GM19238 (cell line): ENCODE results near the gene SIL1.
"Not testable (repeated sequence)": the region's sequence is repeated elsewhere in the genome, so short reads cannot be mapped to it uniquely, and the experiment has no call there.

Source experiments
- DNase-seq: peaks from one replicate; pipeline ENCODE4 v3.0.0; 2011; ENCODE audit warnings: low spot score; ENCODE audit not compliant: insufficient read length

SIL1 gene

DNA sequence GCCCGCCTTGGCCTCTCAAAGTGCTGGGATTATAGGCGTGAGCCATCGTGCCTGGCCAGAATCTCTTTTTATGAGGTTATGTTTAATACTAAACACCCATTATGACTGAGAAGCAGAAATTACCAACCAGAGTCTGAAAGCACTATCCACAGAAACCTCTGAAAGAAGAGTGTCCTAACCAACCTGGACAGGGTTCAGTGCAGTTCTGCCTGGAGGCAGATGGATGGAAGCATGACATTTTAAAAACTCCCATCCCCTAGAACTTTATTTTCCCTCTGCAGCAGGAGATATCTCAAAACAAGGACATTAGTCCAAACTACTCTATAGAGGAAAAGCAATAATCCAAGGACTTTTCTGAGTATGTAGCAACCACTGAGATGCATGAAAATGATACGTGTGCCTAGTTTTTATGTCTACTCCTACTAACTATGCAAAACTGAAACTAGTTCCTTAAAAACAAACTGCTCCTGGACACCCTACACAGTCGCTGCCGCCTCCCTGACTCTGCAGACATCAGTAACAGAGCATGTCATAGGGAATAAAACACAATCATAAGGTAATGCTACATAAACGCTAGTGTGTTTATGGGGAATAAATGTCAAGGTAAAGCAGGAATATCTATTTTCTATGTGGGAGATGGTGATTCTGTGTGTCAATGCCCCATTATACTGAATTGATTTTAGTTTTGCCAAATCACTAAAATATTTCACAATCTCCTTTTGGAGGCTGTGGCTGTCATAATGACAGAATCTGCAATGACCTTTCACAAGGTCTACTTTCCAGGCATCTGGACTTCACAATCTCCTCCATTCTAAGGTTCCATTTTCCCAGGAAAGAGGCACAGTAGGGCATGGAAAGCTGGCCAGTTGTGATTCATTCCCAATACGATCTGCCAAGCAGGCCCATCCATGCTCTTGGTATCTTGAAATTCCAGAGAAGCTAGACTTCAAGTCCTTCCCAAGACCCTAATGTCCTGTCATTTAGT, 122.8 kb downstream of the SIL1 start:
- DNase-seq, result no peak

- not testable (repeated sequence) for DNase-seq
Observed at GRCh38 chr5:139073956-139074355, 124.2 kb downstream of the SIL1 start.

DNA sequence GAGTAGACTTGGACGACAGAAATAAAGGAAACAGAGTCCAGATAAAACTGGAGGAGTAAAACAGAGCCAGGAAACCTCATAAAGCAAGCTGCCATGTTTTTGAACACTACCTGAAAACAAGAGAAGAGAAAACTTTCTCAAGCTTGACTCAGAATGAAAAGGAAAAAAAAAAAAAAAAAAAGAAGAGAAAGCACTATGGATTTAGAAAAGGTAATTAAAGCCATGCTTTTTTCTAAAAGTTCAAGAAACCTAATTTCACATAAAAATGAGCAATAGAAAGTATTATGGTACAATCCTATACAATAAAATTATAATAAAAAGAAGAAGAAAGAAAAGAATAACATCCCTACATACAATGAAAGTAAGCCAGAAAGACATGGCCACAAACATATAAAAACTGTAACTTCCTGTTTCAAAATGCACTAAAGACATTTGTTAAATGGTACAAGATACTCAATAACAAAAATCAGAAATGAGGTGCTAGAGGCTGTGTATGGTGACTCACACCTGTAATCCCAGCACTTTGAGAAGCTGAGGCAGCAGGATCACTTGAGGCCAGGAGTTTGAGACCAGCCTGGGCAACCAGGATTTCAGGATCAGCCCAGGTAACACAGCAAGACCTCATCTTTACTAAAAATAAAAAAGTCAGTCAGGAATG, 129.5 kb downstream of the SIL1 start:
- no peak for DNase-seq

- no peak for DNase-seq
Observed at GRCh38 chr5:139068060-139068459, 130.1 kb downstream of the SIL1 start.

- DNase-seq, result no peak
Observed at GRCh38 chr5:139065306-139065705, 132.9 kb downstream of the SIL1 start.

DNA sequence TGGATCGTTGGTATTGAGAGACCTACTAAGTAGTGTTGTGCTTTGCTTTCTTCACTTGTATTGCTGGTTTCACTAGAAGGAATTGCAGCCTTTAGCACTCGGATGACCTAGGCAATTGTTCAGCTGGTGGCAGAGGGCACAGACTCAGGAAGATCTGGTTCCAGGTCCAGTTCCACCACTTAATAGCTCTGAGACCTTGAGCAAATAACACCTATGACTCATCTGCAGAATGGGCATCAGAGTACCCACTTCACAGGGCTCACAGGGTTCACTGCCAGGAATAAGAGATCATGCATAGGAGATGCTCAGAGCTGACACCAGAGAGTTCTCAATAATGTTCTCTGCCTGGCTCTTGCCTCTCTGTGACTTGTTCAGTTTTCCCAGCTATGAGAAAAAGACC, 133.6 kb downstream of the SIL1 start:
- no peak for DNase-seq

GRCh38 chr5:139063664-139064054, 134.5 kb downstream of the SIL1 start:
- no peak for DNase-seq

DNA sequence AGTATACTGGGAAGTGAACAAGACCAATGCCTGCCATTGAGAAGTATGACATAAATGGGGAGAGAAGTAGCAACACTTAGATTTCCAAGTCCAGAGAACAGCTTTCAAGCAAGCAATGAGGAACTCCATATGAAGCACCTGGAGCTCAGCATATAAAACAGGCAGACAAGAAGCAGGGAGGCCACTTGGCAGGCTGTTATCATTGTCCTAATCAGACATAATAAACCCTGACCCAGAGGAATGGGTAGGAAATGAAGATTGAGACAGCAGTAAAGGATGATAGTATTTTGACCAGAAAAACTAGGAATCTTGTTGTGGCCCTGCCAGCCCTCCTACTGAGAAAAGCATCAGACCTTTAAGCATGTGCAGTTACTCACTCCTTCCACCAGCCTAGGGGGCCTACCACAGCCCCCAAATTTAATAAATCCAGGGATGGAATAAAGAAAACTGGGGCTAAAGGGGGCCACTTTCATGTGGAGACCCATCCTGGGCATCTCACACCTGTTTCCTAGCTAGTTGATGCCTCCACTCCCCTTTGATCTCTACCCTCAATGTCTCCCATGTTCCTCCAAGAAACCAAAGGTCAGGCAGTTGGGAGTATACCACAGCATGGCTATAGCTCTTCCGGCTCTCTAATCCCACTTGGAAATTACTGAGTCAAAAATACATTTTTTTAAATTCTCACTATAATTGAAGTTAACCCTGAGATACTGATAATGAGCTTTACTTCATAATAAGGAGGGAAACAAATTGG, 135.1 kb downstream of the SIL1 start:
- DNase-seq, result no peak

DNA sequence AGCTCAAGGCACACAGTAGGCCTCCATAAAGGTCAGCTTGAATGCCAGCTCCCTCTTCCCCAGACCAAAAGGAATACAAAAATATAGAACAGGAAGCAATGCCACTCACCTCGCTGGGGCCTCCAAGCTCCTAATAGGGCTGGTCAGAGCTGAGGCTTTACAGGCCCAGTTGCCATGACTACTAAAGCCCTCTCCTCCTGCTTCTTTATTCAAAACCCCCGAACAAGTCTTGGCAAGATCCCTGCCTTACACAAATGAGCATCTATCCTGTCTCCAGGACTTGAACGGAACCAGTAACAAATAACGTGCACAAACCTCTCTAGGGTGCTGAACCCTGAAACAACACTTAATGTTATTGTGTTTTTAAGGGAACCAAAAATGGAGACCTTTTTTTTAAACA, 136.3 kb downstream of the SIL1 start:
- no peak for DNase-seq

GRCh38 chr5:139061274-139061673, 136.9 kb downstream of the SIL1 start:
- DNase-seq, result no peak

- no peak for DNase-seq
Observed at GRCh38 chr5:139058121-139058520, 140.0 kb downstream of the SIL1 start.

- DNase-seq, result not testable (repeated sequence)
Observed at GRCh38 chr5:139057045-139057939, 140.9 kb downstream of the SIL1 start.

DNA sequence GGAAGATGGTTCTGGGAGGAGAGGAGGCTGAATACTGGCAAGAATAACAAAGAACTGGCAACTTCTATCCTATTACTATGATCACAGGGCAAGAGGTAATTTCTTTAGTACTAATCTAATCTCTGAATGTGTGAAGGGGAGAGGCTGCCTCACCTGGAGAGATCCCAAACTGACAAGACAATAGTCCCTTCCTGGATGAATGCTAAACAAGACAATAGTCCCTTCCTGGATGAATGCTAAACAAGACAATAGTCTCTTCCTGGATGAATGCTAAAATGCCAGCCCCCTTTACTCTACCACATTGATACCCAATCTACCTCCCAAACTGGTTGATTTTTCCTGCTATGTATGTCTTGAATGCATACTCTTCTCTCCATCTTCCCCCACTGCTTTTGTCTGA, 145.2 kb downstream of the SIL1 start:
- no peak for DNase-seq

DNA sequence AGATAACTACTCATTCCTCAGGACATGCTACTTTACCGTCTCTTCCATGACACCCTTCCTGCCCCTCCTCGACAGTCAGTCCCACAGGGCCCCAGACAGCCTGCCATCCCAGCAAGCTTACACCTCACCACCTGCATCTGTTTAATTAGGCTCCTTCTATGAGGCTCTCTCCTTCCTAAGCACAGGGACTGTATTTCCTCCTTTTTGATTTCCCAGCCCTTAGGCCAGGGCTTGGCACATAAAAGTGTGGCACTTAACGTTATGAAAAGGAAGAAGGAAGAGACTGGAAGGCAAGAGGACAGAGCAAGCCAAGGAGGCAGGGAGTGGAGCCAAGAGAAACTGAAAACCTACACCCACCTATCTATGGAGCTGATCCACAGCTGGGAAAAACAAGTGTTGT, 146.8 kb downstream of the SIL1 start:
- DNase-seq, result no peak

DNA sequence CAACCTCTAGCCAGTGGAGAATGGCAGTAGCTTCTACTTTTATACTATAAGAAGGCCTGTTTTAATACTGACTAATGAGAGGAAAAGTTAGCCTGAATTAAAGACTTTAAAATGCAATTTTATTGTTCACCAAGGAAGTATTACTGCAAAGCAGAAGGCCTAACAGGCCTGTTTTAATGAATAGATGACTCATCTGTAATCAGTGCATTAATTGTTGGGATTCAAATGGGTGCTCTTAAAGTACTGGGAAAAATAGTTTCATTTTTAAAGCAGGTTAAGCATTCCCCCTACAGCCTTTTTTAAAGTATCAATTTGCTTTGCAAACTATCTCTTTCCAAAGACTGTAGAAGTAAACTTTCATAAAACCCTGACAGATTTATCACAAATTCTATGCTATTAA, 147.7 kb downstream of the SIL1 start:
- no peak for DNase-seq

DNA sequence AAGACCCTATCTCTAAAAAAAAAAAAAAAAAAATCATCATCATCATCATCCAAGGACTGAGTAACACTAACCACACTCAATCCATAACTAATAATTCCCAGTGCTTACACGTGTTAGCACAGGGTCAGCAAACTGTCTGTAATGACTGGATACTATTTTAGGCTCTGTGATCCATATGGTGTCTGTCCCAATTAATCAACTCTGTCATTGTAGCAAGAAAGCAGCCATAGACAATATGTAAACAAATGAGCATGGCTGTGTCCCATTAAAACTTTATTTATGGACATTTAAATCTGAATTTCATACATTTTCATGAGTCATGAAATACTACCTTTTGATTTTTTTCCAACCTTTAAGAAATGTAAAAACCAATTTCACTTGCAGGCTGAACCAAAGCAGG, 148.4 kb downstream of the SIL1 start:
- no peak for DNase-seq

- no peak for DNase-seq
Observed at GRCh38 chr5:139046551-139046950, 151.6 kb downstream of the SIL1 start.

DNA sequence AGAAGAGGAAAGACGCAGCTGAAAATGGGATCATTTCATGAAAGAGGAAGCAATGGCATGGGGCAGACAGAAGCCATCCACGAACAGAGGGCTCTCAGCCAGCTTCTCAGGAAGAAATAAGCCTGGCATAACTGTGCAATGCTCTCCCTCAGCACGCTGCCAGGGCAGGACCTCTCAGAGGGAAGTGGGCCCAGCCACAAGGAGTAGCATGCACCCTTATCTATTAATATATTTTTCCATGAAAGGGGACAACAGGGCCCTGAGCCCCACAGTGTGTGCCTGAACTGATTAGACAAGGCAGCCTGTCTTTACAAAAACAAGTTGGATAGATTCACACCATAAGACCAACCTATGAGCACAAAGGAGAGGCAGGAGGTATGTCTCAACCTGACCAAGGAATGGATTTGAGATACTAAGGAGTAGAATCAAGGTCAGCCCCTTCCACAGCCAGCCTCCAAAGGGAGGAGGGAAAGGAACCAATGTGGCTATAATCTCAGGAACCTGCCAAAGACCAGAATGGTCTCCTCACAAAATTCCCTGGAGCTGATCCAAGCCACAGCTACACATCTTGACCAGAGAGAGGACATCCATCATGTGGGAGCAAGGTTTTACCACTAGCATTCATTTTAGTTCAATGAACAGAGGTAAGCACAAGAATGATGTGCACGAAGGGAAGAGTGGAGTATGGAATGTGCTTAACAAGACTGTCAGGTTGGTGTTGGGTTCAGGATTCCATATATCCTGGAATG, 154.8 kb downstream of the SIL1 start:
- DNase-seq, result no peak

- DNase-seq, result no peak
Observed at GRCh38 chr5:139040081-139040480, 158.1 kb downstream of the SIL1 start.

- DNase-seq, result no peak
Observed at GRCh38 chr5:139038613-139039305, 159.4 kb downstream of the SIL1 start.
